ENCODE measurements around the gene GREM2.

Gene GREM2

GRCh38 chr1:240611619-240612480 lies at the start of gene GREM2:
GREM2 (minus strand) TSS chr1:240612155; CDS start chr1:240493475, 118,680 bp downstream.
- DNase-seq, result peak; percentile 52

GRCh38 chr1:240658312-240658960 lies 46.5 kb upstream of the GREM2 start:
- DNase-seq, result no peak

GRCh38 chr1:240656531-240656930 lies 44.6 kb upstream of the GREM2 start:
- no peak for DNase-seq

GRCh38 chr1:240652961-240653409 lies 41.0 kb upstream of the GREM2 start:
- no peak for DNase-seq

GRCh38 chr1:240652549-240652948 lies 40.6 kb upstream of the GREM2 start:
- no peak for DNase-seq

GRCh38 chr1:240650877-240651276 lies 38.9 kb upstream of the GREM2 start:
- no peak for DNase-seq

DNA sequence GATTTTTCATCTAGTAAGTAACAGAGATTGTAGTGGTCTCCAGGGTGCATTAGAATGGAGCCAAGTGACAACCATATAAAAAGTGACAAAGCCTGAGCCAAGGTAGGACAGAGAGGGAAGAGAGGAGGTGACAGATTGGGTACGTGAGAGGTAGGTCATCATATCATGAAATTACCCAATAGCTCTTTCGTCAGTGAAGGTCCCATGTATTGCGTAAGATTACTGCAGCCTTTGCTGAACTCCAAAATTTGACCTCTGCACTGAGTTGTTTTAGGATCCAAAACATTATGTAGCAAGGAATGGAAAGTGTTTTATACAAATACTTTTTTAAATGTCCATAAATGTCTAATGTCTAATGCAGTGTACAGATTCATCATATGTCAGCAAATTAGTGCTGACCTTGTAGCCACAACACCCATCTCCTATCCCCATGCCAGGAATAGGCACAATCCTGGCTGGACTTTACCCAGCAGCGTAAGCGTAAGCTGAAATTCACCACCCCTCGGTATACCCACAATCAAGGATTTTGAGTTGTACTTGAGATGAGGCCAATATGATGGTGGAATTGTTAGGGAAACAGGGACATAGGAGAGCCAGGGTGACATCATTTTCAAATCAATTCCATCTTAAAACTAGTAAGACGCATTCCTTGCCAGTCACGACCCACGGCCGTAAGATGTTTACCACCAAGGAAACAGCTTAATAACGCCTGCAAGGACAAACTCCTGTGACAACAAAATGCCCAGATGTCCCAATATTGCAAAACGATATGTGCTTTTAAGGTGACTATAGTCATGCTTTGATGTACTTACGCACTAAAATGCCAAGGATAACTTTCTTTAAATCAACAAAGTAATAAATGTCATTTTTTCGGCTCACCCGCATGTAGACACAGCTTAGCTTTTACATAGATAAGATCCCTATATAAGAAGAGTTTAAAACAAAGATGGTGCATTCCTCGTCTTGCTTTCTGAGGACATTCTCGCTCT lies 38.1 kb upstream of the GREM2 start:
- DNase-seq, result no peak

GRCh38 chr1:240646571-240647240 lies 34.8 kb upstream of the GREM2 start:
- DNase-seq, result no peak

DNA sequence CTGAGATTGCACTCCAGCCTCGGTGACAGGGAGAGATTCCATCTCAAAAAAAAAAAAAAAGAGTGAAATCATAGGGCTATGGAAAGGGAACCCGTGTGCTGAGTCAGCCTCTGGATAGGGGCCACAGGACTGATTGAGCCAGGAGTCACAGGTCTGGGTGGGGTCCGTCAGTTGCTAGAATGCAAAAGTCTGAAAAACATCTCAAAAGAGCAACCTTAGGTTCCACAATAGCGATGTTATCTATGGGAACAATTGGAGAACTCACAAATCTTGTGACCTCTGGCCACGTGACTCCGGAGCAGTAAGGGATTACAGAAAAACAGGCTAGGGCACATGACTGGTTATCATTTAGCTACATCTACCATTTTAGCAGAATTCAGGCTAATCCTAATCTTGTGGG lies 32.8 kb upstream of the GREM2 start:
- no peak for DNase-seq

DNA sequence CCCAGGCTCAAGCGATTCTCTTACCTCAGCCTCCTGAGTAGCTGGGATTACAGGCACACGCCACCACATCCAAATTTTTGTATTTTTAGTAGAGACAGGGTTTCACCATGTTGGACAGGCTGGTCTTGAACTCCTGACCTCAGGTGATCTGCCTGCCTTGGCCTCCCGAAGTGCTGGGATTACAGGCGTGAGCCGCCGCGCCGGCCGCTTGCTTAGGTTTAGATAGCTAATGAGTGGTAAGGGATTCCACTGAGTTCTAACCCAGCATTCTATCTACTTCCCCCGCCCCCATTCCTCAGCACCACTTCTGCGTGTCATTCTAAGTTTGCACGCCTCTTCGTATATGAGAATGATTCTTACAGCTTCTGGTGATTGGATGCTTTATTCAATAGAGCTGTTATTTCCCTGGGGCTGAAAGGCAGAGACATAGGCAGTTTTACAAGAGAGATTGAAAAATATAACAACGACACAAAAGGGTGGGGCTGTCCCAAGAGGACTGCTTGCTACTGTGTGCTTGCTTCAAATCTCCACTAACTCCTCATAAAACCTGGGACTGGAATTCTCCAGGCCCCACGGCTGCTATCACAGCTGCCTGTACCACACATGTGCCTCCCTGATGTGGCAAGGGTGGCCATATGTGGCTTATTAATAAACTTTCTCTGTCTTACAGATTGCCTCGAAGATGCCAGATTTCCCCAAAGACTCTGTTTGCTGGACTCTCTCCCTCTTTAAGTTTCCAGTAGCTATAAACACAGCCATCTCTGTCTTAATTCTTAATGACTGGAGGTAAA lies 23.7 kb upstream of the GREM2 start:
- no peak for DNase-seq

DNA sequence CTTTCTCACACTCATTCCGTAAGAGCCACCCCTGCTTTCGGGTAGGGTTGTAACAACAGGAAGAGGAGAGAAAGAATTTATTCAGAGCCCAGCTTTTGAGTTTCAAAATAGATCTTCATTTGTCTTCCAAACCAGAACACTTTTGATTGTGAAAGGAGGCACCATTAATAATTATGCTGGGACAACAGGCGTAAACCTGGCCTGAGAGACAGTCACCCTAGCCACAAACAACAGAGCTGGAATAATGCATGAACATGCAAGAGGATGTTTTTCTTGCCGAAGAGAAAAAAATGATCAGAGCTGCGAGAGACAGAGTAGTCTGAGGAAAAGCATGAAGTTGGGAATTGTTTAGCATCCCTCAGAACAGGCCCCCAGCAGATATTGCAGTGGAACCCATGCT lies 18.5 kb upstream of the GREM2 start:
- DNase-seq, result no peak

- DNase-seq, result no peak
Measured at GRCh38 chr1:240621249-240621648, 9.3 kb upstream of the GREM2 start.

DNA sequence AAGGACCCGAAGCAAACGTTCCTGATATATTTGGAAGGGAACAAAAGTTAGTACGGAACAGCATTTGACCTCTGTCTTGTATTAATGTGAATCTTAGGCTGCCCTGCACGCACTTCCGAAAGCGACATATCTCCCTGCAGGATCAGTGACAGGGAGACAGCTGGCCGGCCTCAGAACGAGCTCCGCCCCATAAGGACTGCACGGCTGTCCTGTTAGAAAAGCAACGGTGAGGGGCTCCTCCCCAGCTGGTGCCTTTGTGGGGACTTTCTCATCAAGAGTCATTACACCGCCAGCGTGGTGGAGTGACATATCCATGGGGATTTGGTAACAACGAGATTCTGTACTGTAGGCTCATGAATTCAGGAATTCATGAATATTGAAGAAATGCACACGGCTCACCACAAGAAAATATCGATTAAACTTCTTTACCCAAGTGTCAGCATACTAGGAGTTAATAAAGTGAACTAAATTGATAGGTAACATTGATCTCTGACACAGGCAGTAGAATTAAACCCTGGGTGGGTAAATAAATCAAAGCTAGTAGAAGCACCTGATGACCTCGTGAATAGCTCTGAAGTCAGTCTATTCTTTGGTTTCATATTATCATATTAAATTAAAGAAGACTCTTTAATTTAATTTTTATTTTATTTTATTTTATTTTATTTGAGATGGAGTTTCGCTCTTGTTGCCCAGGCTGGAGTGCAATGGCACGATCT lies 8.1 kb upstream of the GREM2 start:
- no peak for DNase-seq

- no peak for DNase-seq
Measured at GRCh38 chr1:240619357-240619756, 7.4 kb upstream of the GREM2 start.

DNA sequence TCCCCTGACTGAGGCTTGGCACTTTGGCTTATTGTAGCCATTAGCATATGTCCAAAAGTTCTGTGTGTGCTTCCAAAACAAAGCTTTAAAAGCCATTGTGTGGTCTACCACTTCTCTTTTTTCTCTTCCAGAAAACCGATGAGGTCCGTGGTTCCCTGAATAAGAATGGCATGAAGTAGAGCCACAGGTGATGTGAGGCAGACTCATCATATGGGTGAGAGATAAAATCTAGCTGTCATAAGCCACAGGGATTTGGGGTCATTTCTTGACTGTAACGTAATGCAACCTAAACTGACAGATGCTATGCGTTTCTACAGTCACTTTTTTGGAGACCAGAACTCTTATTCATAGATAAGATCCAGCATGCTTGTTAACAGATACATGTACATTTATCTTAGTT lies 7.0 kb upstream of the GREM2 start:
- no peak for DNase-seq

GRCh38 chr1:240616018-240616417 lies 4.1 kb upstream of the GREM2 start:
- no peak for DNase-seq

DNA sequence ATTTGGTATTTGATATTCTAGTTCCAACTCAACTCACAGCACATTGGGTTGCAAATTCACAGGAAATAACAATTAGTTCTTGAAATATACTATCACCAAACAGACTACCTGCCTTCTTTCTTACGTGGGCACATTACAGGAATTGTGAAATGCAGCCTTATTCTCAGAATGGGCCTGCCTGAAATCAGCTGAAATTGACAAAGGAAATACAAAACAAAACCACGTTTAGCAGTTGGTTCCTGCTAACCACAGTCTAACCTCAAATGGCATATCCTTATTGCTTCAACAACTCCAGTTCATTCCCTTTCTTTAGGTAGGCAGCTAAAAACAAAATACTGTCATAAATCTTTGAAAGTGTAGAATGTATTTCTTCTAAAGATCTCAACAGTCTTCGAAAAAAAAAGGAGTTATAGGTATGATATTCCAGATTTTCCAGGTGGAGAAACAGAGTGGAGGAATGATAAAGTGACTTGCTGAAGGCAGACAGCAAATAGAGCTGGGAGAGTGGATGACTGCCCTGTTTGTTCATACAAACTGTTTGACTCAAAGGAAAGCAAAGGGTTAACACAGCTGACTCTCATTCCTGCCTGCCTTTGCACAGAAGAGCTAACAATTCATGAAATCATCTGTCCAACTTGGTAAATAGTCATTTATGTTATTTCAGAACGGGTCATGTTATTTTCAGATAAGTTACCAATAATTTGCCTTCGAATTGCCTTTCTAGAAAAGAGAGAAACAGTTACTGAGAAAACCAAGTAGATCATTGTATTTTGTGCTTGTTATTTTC lies 1.6 kb upstream of the GREM2 start:
- no peak for DNase-seq

DNA sequence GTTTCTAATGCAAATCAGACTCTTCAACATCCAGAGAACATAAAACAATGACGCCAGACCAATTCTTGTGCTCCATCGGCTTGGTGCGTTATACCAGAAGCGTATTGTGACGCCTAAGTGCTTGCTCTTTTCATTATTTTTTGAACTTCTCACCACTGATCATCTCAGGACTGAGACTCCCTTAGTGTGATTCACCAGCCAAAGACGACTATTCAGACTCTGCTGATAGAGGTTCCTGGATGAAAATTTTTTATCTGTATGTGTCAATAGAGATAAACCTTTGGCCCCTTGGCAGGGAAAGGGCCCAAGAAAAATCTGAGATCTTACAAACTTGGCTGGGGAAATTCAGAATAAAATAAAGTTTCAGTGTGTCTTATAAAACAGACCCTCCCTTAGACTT lies 856 bp upstream of the GREM2 start:
- no peak for DNase-seq

- DNase-seq, result no peak
Measured at GRCh38 chr1:240611228-240611618, 732 bp downstream of the GREM2 start.

- DNase-seq, result no peak
Measured at GRCh38 chr1:240610636-240611035, 1.3 kb downstream of the GREM2 start.

All from RPMI8226 (cell line).